Measurements from ENCODE around the gene CTIF.

CTIF gene

DNA sequence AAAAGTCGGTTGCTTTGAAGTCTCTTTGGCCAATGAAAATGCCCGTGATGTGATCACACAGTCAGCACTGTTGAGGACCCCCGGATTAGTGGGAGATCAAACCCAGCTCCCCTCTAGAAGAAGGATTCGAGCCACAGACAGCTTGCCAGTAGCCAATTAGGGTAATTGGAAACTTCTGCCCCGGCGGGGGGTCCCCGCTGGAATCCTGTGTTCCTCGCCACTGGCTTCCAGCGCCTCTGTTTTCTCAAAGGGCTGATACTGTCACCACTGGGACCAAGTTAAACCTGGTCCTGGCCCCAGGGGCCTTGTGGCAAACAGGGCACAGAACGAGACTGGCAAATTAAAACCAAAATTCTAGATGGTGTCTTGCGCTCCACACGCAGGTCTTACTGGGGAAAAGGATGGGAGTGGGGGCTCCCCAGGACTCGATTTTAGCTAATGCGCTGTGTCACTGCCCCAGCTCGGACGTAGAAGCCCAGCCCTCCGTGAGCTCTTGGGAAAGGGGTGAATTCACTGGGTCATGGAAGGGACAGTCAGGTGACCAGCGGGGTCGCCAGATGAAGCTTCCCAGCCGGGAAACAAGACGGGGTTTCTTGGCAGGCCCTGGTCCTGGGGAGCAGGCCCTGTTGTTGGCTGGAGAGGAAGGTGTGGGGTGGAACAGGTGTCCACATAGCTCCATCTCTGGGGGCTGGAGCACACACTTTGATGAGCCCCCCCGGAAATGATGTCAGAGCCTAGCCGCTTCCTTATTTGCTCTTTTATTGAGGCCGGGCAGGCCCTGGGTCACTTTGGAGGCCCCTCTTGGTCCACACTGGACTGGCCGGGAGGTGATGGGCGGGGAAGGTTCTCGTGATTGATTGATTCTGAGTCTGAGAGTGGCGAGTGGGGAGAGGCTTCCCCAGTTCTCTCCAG is 321.7 kb downstream of the CTIF start:
- Histone ChIP-seq H3K9me3 (no peaks in the 10 kb centered on the region), H3K36me3 (no peaks in the 10 kb centered on the region; the same call in none of the 2 replicates), H3K4me3 (ENCODE audit: low read depth, low read length) (no peak overlapping the region), H3K27me3 (no peaks in the 10 kb centered on the region), H3K4me1 (peaks cover 15% of the 10 kb centered on the region)
- TF ChIP-seq, protein P1, sequence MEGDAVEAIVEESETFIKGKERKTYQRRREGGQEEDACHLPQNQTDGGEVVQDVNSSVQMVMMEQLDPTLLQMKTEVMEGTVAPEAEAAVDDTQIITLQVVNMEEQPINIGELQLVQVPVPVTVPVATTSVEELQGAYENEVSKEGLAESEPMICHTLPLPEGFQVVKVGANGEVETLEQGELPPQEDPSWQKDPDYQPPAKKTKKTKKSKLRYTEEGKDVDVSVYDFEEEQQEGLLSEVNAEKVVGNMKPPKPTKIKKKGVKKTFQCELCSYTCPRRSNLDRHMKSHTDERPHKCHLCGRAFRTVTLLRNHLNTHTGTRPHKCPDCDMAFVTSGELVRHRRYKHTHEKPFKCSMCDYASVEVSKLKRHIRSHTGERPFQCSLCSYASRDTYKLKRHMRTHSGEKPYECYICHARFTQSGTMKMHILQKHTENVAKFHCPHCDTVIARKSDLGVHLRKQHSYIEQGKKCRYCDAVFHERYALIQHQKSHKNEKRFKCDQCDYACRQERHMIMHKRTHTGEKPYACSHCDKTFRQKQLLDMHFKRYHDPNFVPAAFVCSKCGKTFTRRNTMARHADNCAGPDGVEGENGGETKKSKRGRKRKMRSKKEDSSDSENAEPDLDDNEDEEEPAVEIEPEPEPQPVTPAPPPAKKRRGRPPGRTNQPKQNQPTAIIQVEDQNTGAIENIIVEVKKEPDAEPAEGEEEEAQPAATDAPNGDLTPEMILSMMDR (IDR thresholded peaks at IDR 0.05; ENCODE audit: low read depth, low read length), result no peak
- no peak for DNase-seq

DNA sequence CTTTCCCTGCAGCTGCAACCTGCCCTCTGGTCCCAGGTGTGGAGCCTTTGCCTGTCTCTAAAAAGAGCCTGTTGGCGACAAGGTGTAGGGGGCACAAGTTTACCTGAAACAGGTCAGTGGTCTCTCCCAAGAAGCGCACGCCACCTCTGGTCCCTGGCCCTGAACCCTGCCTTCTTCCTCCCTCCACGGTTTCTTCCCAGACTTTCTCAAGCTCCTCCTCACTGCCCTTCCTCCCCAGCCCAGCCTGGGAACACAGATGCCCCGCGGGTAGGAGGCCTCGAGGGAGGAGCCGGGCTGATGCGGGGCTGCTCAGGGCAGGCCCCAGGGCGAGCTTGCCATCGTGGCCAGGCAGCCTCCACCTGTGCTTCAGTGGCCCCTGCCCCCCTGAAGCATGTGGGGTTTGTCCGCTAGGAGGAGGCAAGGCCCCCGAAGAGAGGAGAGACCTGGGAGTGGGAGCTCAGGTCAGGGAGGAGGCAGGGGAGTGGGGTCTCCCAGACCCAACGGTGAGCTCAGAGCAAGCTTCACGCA is 322.4 kb downstream of the CTIF start:
- no peaks in the 10 kb centered on the region; the same call in none of the 2 replicates for H3K36me3 ChIP-seq
- TF ChIP-seq, protein P1 (IDR thresholded peaks at IDR 0.05; ENCODE audit: low read depth, low read length), result no peak
- H3K4me1 ChIP-seq, result peaks cover 15% of the 10 kb centered on the region
- H3K27me3 ChIP-seq, result no peaks in the 10 kb centered on the region
- DNase-seq, result no peak
- no peaks in the 10 kb centered on the region for H3K9me3 ChIP-seq
- H3K4me3 ChIP-seq (ENCODE audit: low read depth, low read length), result no peak overlapping the region

DNA sequence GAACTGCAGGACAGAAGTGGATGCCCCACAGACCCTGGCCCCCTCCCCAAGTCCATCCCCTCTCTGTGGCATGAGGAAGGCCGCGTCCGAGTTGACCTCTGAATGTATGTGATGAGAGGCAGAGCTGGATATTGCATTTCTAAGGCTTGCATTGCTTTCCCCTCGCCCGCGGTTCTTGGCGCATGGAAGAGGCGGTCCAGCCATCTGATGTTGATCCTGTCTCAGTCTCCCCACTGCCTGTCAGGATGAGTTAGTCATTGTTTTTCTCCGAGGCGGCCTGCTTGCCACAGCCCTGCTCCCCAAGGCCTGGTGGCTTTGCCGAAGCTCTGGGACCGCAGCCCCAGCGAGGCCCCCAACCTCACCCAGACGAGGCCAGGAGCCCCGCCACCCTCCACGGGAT is 323.3 kb downstream of the CTIF start:
- Histone ChIP-seq H3K9me3 (no peaks in the 10 kb centered on the region), H3K27me3 (no peaks in the 10 kb centered on the region), H3K4me3 (ENCODE audit: low read depth, low read length) (no peak overlapping the region), H3K36me3 (no peaks in the 10 kb centered on the region; the same call in none of the 2 replicates), H3K4me1 (peaks cover 20% of the 10 kb centered on the region)
- no peak for DNase-seq
- TF ChIP-seq, protein P1 (IDR thresholded peaks at IDR 0.05; ENCODE audit: low read depth, low read length), result no peak

DNA sequence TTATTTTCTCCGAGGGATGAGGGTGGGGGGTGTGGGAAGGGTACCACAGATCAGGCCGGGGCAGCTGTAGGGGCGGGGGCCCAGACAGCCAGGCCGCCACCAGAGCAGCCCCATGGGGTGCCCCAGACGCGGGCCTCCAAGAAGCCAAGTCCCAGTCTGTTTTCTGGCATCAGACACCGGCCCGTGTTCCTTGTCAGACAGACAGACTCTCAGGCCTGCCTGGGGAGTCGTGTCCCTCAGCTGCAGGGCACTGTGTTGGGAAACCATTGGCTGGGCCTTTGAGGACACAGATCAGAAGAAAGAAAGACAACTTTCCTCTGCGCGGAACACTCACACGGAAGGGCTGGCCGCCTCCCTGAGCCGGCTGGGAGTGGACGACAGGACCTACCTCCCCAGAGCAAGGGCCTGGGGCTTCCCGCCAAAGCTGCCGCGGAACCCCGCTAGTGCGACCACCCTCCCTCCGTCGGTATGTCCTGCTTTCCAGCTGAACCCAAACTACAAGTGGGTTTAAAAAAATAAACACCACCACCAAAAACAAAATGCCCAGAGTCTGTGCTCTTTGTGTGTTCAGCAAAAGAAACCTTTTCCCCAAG is 323.9 kb downstream of the CTIF start:
- Histone ChIP-seq H3K36me3 (no peaks in the 10 kb centered on the region; the same call in none of the 2 replicates), H3K9me3 (no peaks in the 10 kb centered on the region), H3K4me3 (ENCODE audit: low read depth, low read length) (no peak overlapping the region), H3K4me1 (peaks cover 20% of the 10 kb centered on the region), H3K27me3 (no peaks in the 10 kb centered on the region)
- TF ChIP-seq, protein P1 (IDR thresholded peaks at IDR 0.05; ENCODE audit: low read depth, low read length), result no peak
- no peak for DNase-seq

DNA sequence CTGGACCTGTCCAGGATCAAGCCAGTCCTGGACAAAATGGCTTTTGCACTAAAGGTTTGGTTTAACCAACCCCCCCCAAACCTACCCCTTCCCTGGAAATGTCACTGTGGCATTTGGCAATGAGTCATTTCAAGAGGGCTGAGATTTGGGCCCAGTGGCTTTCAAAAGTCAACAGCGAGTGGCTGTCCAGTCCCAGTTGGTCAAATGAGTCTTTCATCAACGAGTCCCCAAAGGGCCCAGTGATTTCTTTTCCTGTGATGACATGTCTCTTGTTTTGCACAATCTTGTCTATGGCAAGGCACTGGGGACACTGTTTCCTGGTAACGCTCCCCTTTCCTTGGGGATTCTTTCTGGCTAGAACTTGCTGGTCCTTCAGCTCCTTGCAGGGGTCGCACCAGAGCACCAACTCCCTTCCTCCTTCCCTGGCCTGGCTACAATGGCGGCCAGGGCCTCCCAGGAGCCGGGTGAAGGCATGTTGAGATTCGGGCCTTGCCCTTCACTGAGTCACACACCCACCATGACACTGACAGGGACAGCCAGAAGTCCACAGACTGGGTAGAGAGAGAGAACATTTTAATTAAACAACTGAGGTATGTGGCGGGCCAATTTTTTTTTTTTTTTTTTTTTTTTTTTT is 324.7 kb downstream of the CTIF start:
- Histone ChIP-seq H3K4me1 (peaks cover 20% of the 10 kb centered on the region), H3K36me3 (no peaks in the 10 kb centered on the region; the same call in none of the 2 replicates), H3K4me3 (ENCODE audit: low read depth, low read length) (no peak overlapping the region), H3K9me3 (no peaks in the 10 kb centered on the region), H3K27me3 (no peaks in the 10 kb centered on the region)
- DNase-seq, result no peak
- TF ChIP-seq, protein P1 (IDR thresholded peaks at IDR 0.05; ENCODE audit: low read depth, low read length), result no peak

Measured in BE2C (cell line).